Glomerular visceral epithelial cell (primary cell): ENCODE results near the gene SARM1.

Experiments
- DNase-seq: peaks from one replicate; pipeline ENCODE4 v3.0.0-alpha.2; 2016; ENCODE audit errors: extremely low spot score

SARM1 gene

DNA sequence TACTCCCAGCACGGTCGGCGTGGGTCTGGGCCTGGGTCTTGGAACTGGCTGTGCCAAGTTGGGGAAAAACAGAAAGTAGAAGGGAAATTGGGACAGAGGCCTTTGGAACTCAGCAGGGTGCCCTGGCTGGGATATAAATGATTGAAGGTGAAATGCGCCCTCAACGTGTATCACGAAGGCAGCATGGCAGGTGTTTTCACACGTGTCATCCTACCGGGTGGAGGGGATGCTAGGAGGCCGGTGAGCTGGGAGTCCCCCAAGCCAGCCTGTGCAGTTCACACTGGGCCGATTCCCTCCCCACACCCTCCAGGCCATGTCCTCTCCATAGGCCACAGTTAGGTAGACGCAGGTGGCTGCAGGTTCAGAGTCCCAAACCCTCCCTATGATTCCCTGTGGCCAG is 30.0 kb upstream of the SARM1 start:
- DNase-seq: no peak

GRCh38 chr17:28342313-28342712 is 29.2 kb upstream of the SARM1 start:
- no peak for DNase-seq

GRCh38 chr17:28343491-28343932 is 28.0 kb upstream of the SARM1 start:
- no peak for DNase-seq

- DNase-seq: no peak
These were observed 27.5 kb upstream of the SARM1 start for GRCh38 chr17:28344011-28344410.

DNA sequence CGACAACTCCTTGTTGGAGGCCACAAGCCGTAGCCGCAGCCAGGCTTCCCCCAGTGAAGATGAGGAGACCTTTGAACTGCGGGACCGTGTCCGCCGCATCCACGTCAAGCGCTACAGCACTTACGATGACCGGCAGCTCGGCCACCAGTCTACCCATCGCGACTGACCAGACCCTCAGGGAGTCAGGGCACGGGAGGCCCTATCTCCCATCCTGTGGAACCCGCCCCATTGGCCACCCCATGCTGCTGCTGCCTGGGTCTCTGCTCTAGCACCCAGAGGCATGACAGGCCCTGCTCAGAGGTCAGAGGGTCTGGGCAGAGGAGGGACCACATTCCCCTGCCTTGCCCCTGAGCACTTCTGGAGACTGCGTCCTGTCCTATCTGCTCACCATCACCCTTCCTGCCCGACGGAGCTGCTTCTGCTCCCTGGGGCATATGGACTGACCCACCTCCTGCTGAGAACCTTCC is 27.0 kb upstream of the SARM1 start:
- no peak for DNase-seq

GRCh38 chr17:28345419-28346198 is 25.9 kb upstream of the SARM1 start:
- DNase-seq: no peak

DNA sequence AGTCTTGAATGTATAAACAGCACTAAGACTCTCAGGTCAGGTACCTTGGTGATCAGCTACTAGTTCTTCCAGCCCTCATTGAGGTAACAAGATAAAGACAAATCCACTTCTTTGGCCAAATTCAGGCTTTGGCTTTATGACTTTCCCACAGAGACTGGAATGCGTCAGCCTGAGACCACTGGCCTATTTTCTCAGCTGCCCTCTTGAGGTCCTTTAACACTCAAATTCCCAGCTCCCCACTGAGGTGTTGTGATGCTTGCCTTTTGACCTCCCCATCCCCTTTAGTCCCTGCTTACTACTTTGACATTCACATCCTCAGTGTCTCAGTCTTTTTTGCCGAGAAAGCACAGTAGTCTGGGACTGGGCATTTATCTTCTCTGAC is 25.3 kb upstream of the SARM1 start:
- DNase-seq: no peak

GRCh38 chr17:28346746-28347246 is 24.7 kb upstream of the SARM1 start:
- no peak for DNase-seq

- peak; percentile 93 for DNase-seq
These were observed 24.1 kb upstream of the SARM1 start for GRCh38 chr17:28347261-28347891.

DNA sequence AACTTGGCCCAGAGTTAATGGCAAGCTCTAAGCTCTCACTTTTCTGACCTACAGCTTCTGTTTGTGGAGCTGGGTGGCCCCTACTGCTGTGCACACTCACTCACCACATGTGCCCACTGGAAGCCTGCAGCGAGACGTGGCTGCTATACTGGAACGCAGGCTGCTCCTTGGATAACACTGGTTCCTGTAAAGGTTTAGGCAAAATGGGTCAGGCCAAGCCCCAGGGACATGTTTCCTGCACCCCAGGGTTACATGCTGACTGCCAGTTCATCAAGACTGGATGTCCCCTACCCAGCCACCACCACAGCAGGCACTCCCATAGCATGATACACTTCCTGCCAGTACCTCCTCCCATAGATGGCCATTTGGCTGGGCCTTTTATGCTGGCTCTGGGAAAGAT is 22.5 kb upstream of the SARM1 start:
- no peak for DNase-seq

DNA sequence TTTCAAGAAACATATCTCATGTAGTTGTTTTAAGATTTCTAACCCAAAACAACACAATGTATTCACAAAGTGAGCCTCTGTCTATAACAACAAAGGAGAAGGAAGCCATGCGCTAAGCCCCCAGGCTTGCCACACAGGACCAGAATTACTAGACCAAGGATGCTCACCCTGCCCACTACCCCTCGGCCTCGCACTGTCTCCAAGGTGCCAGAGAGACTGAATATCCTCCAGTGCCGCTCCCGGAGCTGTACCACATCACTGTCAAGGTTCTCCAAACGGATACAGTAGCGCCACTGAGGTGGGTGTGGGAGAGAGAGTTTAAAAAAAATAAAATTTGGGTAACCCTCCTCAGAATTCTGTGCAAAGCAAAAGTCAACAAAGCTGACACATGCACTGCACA is 21.2 kb upstream of the SARM1 start:
- no peak for DNase-seq

DNA sequence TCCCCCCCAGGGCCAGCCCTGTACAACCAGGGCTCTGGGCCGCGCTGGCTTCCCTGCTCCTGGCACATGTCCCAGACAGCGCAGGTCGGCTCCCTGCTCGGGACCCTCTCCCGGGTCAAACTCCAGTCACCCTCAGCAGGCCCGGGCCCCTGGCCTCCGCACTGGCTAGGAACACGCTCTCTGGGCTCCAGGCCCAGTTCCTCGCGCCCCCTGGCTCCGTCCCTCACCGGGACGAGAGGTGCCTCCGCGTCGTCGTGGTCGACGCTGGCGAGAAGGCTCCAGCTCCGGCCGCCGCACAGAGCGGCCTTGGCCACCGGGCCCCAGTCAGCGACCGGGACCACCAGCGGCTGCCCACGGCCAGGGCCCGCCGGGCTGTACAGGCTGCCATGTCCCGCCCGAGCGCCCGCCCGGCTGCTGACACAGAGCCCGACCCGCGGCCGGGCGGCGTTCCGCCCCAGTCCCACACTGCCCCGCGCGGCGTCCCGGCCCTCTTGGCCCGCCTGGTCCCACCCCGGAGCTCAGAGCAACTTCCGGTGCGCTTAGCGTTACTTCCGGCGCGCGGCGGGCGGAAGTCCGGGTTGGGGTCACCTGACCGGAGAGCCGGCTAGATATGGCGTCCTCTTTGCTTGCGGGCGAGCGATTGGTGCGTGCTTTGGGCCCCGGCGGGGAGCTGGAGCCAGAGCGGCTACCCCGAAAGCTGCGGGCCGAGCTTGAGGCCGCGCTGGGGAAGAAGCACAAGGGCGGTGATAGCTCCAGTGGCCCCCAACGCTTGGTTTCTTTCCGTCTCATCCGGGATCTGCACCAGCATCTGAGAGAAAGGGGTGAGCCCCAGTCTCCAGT is 14.2 kb upstream of the SARM1 start, which contains the start of gene POLDIP2:
TSS of gene POLDIP2 (minus strand) at position 467 of the 840 bp plus-strand sequence. CDS start at position 388, 79 bp downstream.
- DNase-seq: peak; percentile 94

DNA sequence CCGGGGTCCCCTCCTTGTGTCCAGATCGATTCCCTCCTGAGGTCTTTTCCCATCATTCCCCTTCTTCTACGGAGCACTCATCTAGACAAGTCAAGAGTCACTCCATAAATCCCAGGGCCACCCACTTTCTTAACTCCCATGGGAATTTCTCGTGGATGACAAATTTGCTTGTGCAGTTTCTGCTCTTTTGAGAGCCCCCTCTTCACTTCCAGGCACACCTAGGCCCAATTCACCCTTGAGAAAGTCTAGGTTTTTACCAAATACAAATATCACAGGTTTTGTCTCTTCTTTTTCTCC is 13.6 kb upstream of the SARM1 start:
- DNase-seq: no peak

GRCh38 chr17:28363186-28363585 is 8.3 kb upstream of the SARM1 start:
- no peak for DNase-seq

DNA sequence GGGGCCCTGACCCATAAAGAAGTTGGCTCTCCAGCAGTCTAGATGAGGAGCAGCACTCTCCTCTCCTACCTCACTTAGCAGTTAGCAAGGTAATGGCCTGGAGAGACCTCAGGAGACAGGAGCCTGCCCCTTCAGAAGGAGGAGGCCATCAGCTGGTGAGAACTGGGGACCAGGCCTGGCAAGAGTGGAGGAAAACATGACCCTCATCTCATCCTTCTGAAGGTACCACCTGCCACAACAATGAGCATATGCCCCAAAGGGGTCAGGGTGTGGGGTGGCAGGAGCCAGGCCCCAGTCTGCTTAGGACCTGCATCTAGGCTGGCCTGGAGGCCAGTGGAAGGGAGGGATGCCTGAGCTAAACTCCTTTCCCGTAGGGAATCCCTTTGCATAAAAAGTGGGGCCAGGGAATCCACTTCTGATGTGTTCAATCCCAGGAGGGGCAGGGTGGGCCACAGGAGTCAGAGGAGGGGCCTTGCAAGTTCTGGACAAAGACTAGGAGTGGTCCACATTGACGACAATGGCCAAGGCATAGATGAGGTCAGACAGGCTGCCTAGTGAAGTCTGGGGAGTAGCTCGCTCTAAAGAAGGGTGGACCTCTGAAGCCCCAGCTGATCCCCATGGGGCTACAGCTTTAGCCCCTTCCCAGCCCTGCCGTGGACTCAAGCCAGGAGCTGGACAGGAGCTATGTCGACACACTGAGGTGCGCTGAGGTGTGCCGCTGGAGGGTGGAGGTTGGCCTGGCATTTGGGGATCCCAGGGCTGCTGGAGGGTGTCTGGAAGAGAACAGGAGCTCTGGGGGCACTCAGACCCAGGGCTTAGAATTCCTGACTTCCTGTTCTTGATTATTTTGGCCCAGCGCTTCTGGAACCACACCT is 7.5 kb upstream of the SARM1 start:
- DNase-seq: no peak

- DNase-seq: no peak
These were observed 6.7 kb upstream of the SARM1 start, which contains the start of gene SEBOX for GRCh38 chr17:28364665-28365363. SEBOX (minus strand) TSS chr17:28365199; CDS start chr17:28365151, 48 bp downstream.

DNA sequence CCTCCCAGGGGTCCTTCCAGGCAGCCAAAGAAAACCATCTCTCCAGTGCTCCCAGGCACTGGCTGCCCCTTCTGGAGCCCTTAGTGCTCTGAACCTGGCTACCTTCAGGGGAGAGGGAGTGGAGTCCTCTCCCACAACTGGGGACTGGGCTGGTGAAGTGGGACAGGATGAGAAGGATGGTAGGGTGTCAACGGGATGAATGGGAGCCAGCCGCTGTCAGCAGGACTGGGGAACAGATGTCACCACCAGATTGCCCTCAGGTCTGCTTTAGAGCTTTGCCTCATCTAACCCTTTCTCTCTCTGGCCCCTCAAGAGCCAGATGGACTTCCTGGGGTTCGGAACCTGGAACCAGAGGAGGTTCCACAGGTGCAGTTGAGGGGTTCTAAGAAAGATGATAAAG is 6.0 kb upstream of the SARM1 start:
- no peak for DNase-seq

DNA sequence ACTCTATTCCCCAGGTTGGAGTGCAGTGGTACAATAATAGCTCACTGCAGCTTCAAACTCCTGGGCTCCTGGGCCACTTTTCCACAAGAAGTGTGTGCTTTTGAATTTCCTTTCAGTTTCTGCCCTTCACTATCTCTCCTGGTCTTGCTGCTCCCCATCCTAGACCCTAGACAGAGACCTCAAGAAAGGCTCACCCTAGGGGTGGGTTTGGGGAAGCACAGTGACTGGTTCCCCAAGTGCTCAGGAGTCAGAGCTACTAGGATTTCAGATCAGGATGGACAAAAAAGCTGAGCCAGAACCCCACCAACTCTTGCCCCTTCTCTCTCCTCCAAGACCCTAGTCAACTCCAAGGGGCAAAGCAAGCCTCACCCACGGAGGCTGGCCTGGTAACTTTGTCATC is 4.9 kb upstream of the SARM1 start:
- no peak for DNase-seq

DNA sequence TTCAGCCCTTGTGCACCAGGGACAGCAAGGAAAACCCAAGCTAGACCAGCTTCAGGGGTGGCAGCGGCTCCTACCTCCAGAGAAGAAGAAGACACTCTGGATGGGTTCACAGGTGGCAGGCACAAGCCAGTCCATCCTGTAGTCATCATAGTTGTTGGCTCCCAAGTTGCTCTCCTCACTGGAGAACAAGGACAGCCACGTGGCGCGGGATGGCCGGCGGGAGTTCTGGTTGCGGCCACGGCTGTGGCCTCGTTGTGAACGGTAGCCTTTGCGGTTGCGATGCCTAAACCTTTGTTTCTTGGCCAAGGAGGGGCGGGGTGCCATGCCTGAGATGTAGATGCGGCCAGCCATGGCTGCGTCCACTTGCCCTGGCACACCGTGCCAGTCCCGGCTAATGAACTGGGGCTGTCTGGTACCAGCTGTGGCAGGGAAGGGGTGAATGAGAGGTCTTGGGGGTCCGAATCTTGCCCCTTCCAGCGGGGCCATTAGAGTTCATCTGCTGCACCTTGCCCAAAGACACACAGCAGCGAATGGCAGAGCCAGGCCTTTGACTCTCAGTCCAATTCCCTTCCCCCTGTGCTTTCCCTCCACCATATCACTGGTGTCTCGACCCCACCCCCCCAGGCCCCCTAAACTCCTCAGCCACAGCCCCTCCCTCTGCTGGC is 3.7 kb upstream of the SARM1 start:
- DNase-seq: no peak

- DNase-seq: no peak
These were observed 3.1 kb upstream of the SARM1 start for GRCh38 chr17:28368306-28368831.
